Transverse colon (tissue), 4 donors: ENCODE results near the gene CAPZA1. TPM values are rescaled to one million over a fixed set of nuclear protein-coding genes. Genes with fewer than 3 reads are reported as not detected.

Source experiments
- DNase-seq: peaks from one replicate; pipeline ENCODE4 v3.0.0-alpha.2; 2019
- H3K27ac ChIP-seq, 4 donors: fragments of 200-600 bp; sonication (generic); 2 replicates each; pipeline ENCODE4 v1.5.1; 2016 to 2018; ENCODE audit warnings: inconsistent platforms in 4 of 4
- H3K27me3 ChIP-seq: fragments of 200-600 bp; sonication (generic); 2 replicates; pipeline ENCODE4 v1.5.1; 2017; ENCODE audit warnings: inconsistent platforms
- H3K36me3 ChIP-seq, 4 donors: fragments of 200-600 bp; sonication (generic); 2 replicates each; pipeline ENCODE4 v1.5.1; 2017 to 2019; ENCODE audit warnings: inconsistent platforms in 4 of 4
- H3K4me1 ChIP-seq, 4 donors: fragments of 200-600 bp; sonication (generic); 2 replicates each; pipeline ENCODE4 v1.5.1; 2017 to 2020; ENCODE audit warnings: inconsistent platforms in 4 of 4
- H3K4me3 ChIP-seq, 4 donors: fragments of 200-600 bp; sonication (generic); 1 replicate in 1 of 4; 2 replicates in 3 of 4; pipeline versions ENCODE4 v1.5.1 to v1.6.1; 2017 to 2019; ENCODE audit warnings: inconsistent platforms in 4 of 4
- H3K9me3 ChIP-seq, 2 donors: fragments of 200-600 bp; sonication (generic); 2 replicates each; pipeline ENCODE4 v1.5.1; 2017 to 2019; ENCODE audit warnings: inconsistent platforms in 2 of 2
- EP300 ChIP-seq: sonication (generic); formaldehyde crosslinking; IDR thresholded peaks from one replicate; pipeline ENCODE4 v1.6.1; 2017; ENCODE audit warnings: antibody characterized with exemption, low read depth
- POLR2A ChIP-seq: fragments of 450-650 bp; IDR thresholded peaks from one replicate; pipeline ENCODE4 v1.6.1; 2016; ENCODE audit warnings: antibody characterized with exemption, mild to moderate bottlenecking, moderate library complexity
- POLR2AphosphoS5 ChIP-seq, 3 donors: sonication (generic); formaldehyde crosslinking; IDR thresholded peaks; one replicate each; pipeline ENCODE4 v1.6.1; 2016; ENCODE audit warnings: antibody characterized with exemption in 3 of 3
- WGBS, 2 donors: methylation state at CpG; one replicate each; pipeline ENCODE4 v1.1.5; 2018; ENCODE audit warnings: low coverage in 1 of 2; 5-methylcytosine and 5-hydroxymethylcytosine counted together
- in situ Hi-C, 4 donors: fragments of 200-750 bp; cut with MboI; loops; one replicate each; pipeline versions ENCODE4 v1.15.0 to v1.15.1; 2017; ENCODE audit warnings: low sequenced_read_pairs in 3 of 4, low pct_ligation_motif_present in 1 of 4, low pct_unique_long_range_greater_than_20kb in 1 of 4
- intact Hi-C: fragments of 100-400 bp; cut with DNase I; formaldehyde crosslinking; loops from one replicate; pipeline ENCODE4 v1.15.1; 2023; ENCODE audit warnings: low total_unique reads
- total RNA-seq, 4 donors: library from RNA; depleted of rRNA; stranded (reverse); fragments of >200 nt; gene quantifications; one replicate each; pipeline ENCODE4 v1.1.0, GENCODE V29; 2016
- TF ChIP-seq, protein P1 (sequence below), 5 experiments: fragments of 200-600 bp in 3 of 5; fragments of 450-650 bp in 2 of 5; sonication (generic) in 3 of 5; IDR thresholded peaks; 1 replicate in 2 of 5; 2 replicates in 3 of 5; pipeline ENCODE4 v1.5.1; 2016 to 2017; ENCODE audit warnings: antibody characterized with exemption in 5 of 5, inconsistent platforms in 3 of 5, mild to moderate bottlenecking in 2 of 5, moderate library complexity in 1 of 5

CAPZA1 gene
- total RNA-seq, 4 donors from 2014 or later = 44.2 to 228 (median 123) TPM

DNA sequence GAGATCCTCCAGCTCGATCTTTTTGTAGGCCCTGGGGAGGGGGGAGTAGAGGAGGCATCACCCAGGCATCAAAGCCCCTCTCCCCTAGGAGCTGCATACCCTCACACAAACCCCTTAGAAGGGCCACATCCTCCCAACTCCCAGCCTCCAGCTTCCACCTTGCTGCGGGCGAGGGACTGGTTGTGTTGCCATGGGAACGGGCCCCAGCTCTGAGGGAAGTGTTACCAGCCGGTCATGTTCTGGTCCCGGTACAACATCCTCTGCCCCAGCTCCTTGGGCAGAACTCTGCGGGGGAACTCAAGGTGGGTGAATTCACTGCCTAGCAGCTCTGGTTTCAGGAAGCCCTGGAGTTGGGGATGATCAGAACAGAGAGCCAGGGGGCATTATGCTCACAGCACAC is 91.4 kb downstream of the CAPZA1 start:
- WGBS, 2 donors = 76% methylated on average over 6 of the region's 7 CpGs; no CpG with 5 or more reads in 1 of the 2 donors
- in situ Hi-C loops = loop anchor here in 2 of 4 donors (10.0 to 25.0 kb wide), 2 partner anchors 96 to 351 kb away; partner anchors contain the start of genes CAPZA1 (in 1 of the 2), LRIG2 (in 1 of the 2) and ST7L (in 1 of the 2)
- H3K4me1 ChIP-seq = peaks cover 6 to 25% (median 20%) of the 10 kb centered on the region in 4 donors

DNA sequence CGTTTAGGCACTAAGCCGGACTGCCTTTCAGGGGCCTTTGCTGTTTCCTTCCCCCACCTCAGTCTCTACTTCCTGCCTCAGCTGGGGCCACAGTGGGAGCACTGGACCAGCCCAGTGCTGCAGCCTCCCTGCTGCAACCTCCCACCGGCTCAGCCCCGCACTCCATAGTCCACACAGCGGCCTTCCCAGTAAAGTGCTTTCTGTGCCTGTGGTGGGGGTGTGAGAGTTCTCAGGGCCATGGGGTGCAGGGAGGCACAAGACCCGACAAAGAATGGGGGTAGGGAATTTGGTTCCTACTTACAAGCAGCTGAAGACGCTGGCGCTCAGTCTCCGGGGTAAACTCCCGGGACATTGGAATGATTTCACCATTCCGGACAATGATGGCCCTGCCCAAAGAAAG is 92.0 kb downstream of the CAPZA1 start:
- peaks cover 6 to 30% (median 23%) of the 10 kb centered on the region in 4 donors for H3K4me1 ChIP-seq
- WGBS, 2 donors = 92% methylated on average over 10 of the region's 11 CpGs; no CpG with 5 or more reads in 1 of the 2 donors
- intact Hi-C loops = loop anchor here (10.0 kb wide), 1 partner anchor 363 kb away; the partner anchor contains the start of gene LRIG2
- H3K36me3 ChIP-seq = no peaks in the 10 kb centered on the region
- no peak overlapping the region for H3K27ac ChIP-seq
- no peak overlapping the region for H3K4me3 ChIP-seq
- H3K9me3 ChIP-seq = no peaks in the 10 kb centered on the region
- TF ChIP-seq POLR2A (no peak), EP300 (no peak), POLR2AphosphoS5 (IDR thresholded peaks at IDR 0.05) (no peak)
- TF ChIP-seq, protein P1, sequence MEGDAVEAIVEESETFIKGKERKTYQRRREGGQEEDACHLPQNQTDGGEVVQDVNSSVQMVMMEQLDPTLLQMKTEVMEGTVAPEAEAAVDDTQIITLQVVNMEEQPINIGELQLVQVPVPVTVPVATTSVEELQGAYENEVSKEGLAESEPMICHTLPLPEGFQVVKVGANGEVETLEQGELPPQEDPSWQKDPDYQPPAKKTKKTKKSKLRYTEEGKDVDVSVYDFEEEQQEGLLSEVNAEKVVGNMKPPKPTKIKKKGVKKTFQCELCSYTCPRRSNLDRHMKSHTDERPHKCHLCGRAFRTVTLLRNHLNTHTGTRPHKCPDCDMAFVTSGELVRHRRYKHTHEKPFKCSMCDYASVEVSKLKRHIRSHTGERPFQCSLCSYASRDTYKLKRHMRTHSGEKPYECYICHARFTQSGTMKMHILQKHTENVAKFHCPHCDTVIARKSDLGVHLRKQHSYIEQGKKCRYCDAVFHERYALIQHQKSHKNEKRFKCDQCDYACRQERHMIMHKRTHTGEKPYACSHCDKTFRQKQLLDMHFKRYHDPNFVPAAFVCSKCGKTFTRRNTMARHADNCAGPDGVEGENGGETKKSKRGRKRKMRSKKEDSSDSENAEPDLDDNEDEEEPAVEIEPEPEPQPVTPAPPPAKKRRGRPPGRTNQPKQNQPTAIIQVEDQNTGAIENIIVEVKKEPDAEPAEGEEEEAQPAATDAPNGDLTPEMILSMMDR (IDR thresholded peaks at IDR 0.05) = no peak
- no peak for DNase-seq
- no peaks in the 10 kb centered on the region for H3K27me3 ChIP-seq
- in situ Hi-C loops = loop anchor here in 2 of 4 donors (10.0 to 25.0 kb wide), 2 partner anchors 97 to 351 kb away; partner anchors contain the start of genes CAPZA1 (in 1 of the 2), LRIG2 (in 1 of the 2) and ST7L (in 1 of the 2)

More for the DNA sequence above, 91.4 kb downstream of the CAPZA1 start:
- intact Hi-C loops = loop anchor here (10.0 kb wide), 1 partner anchor 364 kb away; the partner anchor contains the start of gene LRIG2
- Histone ChIP-seq H3K4me3 (no peak overlapping the region), H3K36me3 (no peaks in the 10 kb centered on the region), H3K27me3 (no peaks in the 10 kb centered on the region), H3K9me3 (no peaks in the 10 kb centered on the region), H3K27ac (no peak overlapping the region)
- TF ChIP-seq POLR2A (no peak), EP300 (no peak), POLR2AphosphoS5 (IDR thresholded peaks at IDR 0.05) (no peak)
- TF ChIP-seq, protein P1 (IDR thresholded peaks at IDR 0.05) = no peak
- DNase-seq = no peak

DNA sequence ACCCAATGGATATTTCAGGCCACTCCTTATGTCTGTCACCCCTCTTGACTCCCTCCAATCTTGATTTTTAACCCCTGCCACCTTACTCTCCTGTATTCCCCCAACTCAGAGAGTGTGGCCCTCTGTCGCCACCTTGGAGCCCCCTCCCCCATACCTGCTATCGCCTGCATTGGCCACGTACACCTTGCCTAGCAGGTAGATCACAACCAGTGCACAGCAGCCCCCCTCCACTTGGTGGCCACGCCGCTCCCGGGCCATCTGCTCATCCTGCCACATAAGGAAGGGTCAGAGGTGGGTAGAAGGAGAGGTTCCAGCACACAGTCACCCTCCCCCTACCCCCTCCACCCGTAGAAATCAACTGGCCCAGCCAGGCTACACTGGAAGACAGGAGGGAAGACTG is 92.6 kb downstream of the CAPZA1 start:
- Histone ChIP-seq H3K4me3 (no peak overlapping the region), H3K9me3 (no peaks in the 10 kb centered on the region), H3K4me1 (peaks cover 6 to 30% (median 23%) of the 10 kb centered on the region in 4 donors), H3K27ac (no peak overlapping the region), H3K36me3 (no peaks in the 10 kb centered on the region), H3K27me3 (no peaks in the 10 kb centered on the region)
- in situ Hi-C loops = loop anchor here in 2 of 4 donors (10.0 to 25.0 kb wide), 2 partner anchors 97 to 350 kb away; partner anchors contain the start of genes CAPZA1 (in 1 of the 2), LRIG2 (in 1 of the 2) and ST7L (in 1 of the 2)
- intact Hi-C loops = loop anchor here (10.0 kb wide), 1 partner anchor 363 kb away; the partner anchor contains the start of gene LRIG2
- no peak for DNase-seq
- TF ChIP-seq, protein P1 (IDR thresholded peaks at IDR 0.05) = no peak
- TF ChIP-seq EP300 (no peak), POLR2AphosphoS5 (IDR thresholded peaks at IDR 0.05) (no peak), POLR2A (no peak)
- 83 to 93% methylated on average over 4 to 7 of the region's 7 CpGs for WGBS, 2 donors

DNA sequence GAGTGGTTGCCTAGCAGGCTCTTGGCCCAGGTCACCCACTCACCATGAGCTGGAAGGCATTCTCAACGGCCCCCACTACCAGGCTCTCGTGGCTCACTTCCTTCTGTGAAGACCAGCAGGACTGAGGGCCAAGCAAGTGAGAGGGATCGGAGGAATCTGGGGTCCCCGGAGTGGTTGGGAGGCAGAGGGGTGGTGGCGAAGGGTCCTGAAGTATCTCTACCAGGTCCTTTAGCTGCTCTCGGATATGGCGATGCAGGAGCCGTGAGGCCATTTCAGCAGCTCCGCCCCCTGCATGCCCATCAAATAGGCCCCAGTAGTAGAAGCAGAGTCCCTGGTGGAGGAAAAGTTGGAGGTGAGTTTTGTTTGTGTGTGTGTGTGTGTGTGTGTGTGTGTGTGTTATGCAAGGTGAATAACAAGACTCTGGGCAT is 93.1 kb downstream of the CAPZA1 start:
- Histone ChIP-seq H3K9me3 (no peaks in the 10 kb centered on the region), H3K4me1 (peaks cover 2 to 30% (median 21%) of the 10 kb centered on the region in 4 donors), H3K27me3 (no peaks in the 10 kb centered on the region), H3K4me3 (no peak overlapping the region), H3K36me3 (no peaks in the 10 kb centered on the region), H3K27ac (no peak overlapping the region)
- intact Hi-C loops (loop anchor here (10.0 kb wide), 1 partner anchor 362 kb away; the partner anchor contains the start of gene LRIG2), in situ Hi-C loops (loop anchor here in 2 of 4 donors (10.0 to 25.0 kb wide), 2 partner anchors 98 to 350 kb away; partner anchors contain the start of genes CAPZA1 (in 1 of the 2), LRIG2 (in 1 of the 2) and ST7L (in 1 of the 2))
- 84% methylated on average over 9 of the region's 9 CpGs; no CpG with 5 or more reads in 1 of the 2 donors for WGBS, 2 donors
- TF ChIP-seq POLR2A (no peak), POLR2AphosphoS5 (IDR thresholded peaks at IDR 0.05) (no peak), EP300 (no peak)
- TF ChIP-seq, protein P1 (IDR thresholded peaks at IDR 0.05) = no peak
- DNase-seq = no peak
